GM19351 (cell line): ENCODE data around the gene TNFSF13.
"Not testable (repeated sequence)": the region's sequence is repeated elsewhere in the genome, so short reads cannot be mapped to it uniquely, and the experiment has no call there.

Source experiments
- ATAC-seq: cut with Tn5 transposase; IDR thresholded peaks from one replicate; pipeline ENCODE4 v1.9.1; 2021; ENCODE audit warnings: mild to moderate bottlenecking, moderate library complexity; ENCODE audit not compliant: unreplicated experiment

Gene TNFSF13

DNA sequence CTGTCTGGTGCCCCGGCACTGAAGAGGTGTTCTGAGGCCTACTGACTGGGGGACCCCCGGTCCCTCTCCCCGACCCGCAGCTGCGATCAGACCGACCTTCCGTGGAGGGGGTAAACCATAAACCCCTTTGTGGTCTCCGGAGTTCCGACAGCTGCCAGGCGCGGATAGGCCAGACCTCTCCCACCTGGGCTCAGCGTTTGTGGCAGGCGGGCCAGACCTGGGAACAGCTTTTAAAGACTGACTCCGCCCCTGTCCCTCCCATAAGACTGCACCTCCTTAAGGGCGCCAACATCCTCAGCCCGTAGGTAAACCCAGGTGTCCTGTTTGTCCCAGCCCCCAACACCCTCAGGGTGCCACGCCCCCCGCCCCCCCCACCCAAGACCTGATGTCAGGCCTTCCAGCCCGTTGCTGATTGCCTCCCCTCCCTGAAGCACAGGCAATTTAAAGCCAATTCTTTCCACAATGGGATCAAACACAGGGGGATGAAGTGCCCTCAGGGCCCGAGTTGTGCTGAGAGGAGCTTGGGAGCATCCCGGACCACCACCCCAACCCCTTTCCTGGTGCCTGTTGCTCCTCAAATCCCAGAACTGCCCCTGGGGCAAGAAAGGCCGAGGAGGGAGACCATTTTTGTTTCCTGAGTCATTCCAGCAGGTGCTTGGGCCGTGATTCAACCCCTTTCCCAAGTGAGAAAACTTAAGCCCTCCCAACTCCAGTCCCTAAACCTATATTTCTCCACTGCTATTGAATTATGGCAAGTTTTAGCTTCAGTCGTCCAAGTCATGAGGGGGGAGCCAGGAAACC, 31.5 kb downstream of the TNFSF13 start, which contains the start of gene SOX15:
Gene SOX15 (minus strand): TSS at position 204 of the 801 bp plus-strand sequence. CDS start 418 bp downstream, outside the sequence.
- ATAC-seq, result no peak

DNA sequence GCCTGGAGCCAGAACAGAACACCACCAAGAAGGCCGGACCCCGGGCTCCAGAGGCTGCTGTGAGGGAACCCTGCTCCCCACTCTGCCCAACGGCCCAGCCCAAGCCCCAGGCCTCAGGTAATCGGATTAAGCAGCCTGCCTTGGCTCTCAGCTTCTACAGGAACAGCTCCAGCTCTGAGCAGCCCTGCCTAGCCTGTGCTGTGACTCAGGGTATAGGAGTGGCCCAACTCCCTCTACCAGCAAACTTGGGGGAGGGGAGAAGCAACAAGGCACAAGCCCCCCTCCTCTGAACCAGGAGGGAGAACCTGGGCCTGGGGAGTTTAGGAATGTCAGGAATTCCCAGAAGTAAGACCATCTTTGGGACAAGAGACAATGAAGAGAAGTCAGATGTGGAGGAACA, 32.2 kb downstream of the TNFSF13 start:
- no peak for ATAC-seq

DNA sequence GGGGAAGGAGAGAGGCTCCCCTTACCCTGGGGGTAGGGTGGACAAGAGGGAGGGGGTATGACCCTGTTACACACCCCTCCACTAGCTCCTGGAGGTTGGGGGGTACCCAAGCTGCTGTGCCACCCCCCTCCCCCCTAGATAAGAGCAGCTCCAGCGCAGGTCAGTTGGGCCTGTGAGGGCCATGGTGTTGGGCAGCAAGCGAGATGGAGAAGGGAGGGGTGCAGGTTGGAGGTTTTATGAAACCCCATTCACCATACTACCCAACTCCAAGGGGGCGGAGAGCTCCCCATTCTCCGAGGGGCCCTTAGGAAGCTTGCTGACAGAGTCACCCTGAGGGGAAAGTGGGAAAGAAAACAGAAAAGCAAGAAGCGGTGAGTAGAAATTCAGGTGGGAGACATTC, 33.0 kb downstream of the TNFSF13 start:
- no peak for ATAC-seq

DNA sequence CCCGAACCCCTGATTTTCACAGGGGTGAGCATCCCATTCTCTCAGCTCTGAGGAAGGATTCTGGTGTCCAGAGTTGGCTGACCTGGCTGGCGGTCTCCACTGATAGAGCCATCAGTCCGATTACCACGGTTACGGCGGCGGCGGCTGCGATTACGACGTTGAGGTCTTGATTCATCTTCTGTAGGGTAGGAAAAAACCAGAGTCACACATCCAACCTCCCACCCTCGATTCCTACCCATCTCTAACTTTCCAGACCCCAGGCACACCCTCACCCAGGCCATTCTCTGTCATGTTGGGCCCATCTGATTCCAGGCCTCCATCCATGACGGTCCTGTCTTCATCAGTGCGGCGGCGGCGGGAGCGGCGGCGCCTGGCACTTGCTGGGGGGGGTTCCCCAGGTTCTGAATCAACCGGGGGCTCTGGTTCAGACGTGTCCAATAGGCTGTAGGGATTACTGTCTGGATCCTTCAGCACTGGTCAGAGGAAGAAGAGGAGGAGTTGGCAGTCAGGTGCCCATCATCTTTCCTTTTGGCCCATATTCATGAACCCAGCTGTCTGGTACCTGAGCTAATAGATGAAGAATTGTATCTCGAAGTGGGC, 34.0 kb downstream of the TNFSF13 start:
- ATAC-seq, result no peak

DNA sequence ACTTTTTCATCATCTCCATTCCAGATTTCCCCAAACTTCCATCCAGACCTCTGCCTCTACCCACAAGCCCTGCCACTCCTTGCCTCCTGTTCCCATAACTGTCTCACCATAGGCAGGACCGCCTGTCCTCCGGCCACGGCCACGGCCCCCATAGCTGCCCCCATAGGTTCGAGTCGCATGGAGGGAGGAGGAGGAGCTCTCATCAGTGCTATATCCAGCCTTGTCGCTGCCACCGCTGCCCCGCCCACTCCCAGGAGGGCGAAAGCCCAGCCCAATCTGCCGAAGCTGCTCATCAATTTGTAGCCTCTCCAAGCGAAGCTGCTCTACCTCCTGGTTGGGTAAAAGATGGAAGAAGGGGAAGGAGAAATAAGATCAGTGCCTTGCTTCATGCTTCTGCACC, 34.7 kb downstream of the TNFSF13 start:
- no peak for ATAC-seq

DNA sequence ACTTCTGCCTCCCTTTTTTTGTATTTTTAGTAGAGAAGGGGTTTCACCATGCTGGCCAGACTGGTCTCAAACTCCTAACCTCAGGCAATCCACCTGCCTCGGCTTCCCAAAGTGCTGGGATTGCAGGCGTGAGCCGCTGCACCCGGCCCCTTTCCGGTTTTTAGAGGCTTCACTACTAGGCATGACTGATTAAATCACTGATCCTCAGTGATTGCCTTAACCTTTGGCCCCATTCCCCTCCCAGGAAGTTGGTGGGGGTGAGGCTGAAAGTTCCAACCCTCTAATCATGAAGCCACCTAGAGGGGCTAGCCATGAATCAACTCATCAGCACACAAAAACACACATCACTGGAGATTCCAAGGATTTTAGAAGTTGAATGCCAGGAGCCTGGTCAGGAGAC, 39.0 kb downstream of the TNFSF13 start:
- not testable (repeated sequence) for ATAC-seq

DNA sequence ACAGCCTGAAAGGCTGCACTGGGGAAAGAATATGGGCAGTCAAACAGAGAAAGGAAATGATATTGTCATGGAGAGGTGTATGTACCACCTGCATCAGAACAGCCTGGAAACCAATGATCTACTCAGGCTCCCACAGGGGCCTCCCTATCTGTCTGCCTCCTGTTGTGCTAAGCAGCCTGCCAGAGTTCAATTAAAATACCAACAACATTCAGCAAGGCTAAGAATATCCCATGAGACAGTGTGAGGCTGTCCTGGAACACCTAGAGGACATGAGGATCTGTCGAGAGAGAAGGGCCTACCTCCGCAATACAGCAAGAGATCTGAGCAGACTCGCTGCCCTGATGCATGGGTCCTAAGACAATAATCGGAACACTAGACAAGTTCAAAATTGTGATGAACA, 47.7 kb downstream of the TNFSF13 start:
- ATAC-seq, result no peak

DNA sequence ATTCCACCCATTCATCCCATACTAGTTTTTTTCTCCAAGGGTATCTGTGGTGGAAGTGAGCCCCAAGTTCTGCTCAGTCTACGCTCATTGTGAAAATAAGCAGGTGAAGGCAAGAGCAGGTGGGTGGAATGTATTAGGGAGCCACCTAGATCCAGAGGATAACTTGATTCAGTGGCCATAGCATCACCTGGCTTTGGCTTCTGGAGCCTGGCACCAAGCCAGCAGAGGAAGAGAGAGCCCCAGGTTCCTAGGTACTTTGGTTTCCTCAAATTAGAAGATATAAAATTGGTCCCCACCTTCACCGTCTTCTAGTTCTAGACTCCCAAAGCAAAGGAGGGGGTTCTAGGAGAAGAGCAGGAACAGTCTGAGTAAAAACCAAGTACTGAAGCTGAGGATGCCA, 52.1 kb downstream of the TNFSF13 start:
- no peak for ATAC-seq
